Hematopoietic multipotent progenitor cell treated with erythropoietin and hydrocortisone succinate and interleukin-3 and kit ligand, for 17 days (in vitro differentiated cells): ENCODE data around the gene MINPP1.
"Not testable (repeated sequence)": the region's sequence is repeated elsewhere in the genome, so short reads cannot be mapped to it uniquely, and the experiment has no call there.

ENCODE experiments used
- DNase-seq: peaks from one replicate; pipeline ENCODE4 v3.0.0-alpha.2; 2015; ENCODE audit warnings: low spot score

MINPP1 gene

GRCh38 chr10:87504640-87505365 lies at the start of gene MINPP1:
Gene MINPP1, plus strand, starts transcription at chr10:87504893. Its CDS starts 23 bp downstream, at chr10:87504916.
- DNase-seq: no peak

GRCh38 chr10:87456586-87457220 lies 48.0 kb upstream of the MINPP1 start:
- not testable (repeated sequence) for DNase-seq

- DNase-seq: not testable (repeated sequence)
Observed at GRCh38 chr10:87461751-87462150, 42.9 kb upstream of the MINPP1 start.

GRCh38 chr10:87466849-87467248 lies 37.8 kb upstream of the MINPP1 start:
- DNase-seq: not testable (repeated sequence)

- DNase-seq: peak; percentile 3
Observed at GRCh38 chr10:87488733-87489132, 16.0 kb upstream of the MINPP1 start.

- not testable (repeated sequence) for DNase-seq
Observed at GRCh38 chr10:87490285-87490684, 14.4 kb upstream of the MINPP1 start.

GRCh38 chr10:87492450-87492849 lies 12.2 kb upstream of the MINPP1 start:
- DNase-seq: not testable (repeated sequence)

GRCh38 chr10:87495446-87495845 lies 9.2 kb upstream of the MINPP1 start:
- DNase-seq: not testable (repeated sequence)

GRCh38 chr10:87497386-87497785 lies 7.3 kb upstream of the MINPP1 start:
- peak; percentile 64 for DNase-seq

- peak; percentile 33 for DNase-seq
Observed at GRCh38 chr10:87498106-87498789, 6.4 kb upstream of the MINPP1 start.

GRCh38 chr10:87500646-87501048 lies 4.0 kb upstream of the MINPP1 start:
- DNase-seq: peak; percentile 89

GRCh38 chr10:87503401-87503800 lies 1.3 kb upstream of the MINPP1 start:
- peak; percentile 71 for DNase-seq

- DNase-seq: no peak
Observed at GRCh38 chr10:87503886-87504285, 807 bp upstream of the MINPP1 start.

- peak; percentile 86 for DNase-seq
Observed at GRCh38 chr10:87504307-87504639, 420 bp upstream of the MINPP1 start.

GRCh38 chr10:87505366-87506111 lies 846 bp downstream of the MINPP1 start:
- peak; percentile 86 for DNase-seq

GRCh38 chr10:87506956-87507355 lies 2.3 kb downstream of the MINPP1 start:
- no peak for DNase-seq

GRCh38 chr10:87507879-87508483 lies 3.3 kb downstream of the MINPP1 start:
- DNase-seq: peak; percentile 71

GRCh38 chr10:87508837-87509236 lies 4.1 kb downstream of the MINPP1 start:
- peak; percentile 78 for DNase-seq

GRCh38 chr10:87510025-87510424 lies 5.3 kb downstream of the MINPP1 start:
- peak; percentile 45 for DNase-seq

- DNase-seq: peak; percentile 14
Observed at GRCh38 chr10:87511526-87511925, 6.8 kb downstream of the MINPP1 start.

- DNase-seq: no peak
Observed at GRCh38 chr10:87518937-87519336, 14.2 kb downstream of the MINPP1 start.

GRCh38 chr10:87519582-87519981 lies 14.9 kb downstream of the MINPP1 start:
- no peak for DNase-seq
